GM12878 (cell line): ENCODE data around the gene C5AR1. TPM values are rescaled to one million over a fixed set of nuclear protein-coding genes. Genes with fewer than 3 reads are reported as not detected.

Experiments used
- ATAC-seq: fragments of 200-7000 bp; cut with Tn5 transposase; 3 replicates; pipeline ENCODE4 v1.9.1; 2020; ENCODE audit warnings: mild to moderate bottlenecking, moderate library complexity
- BruUV-seq: library from RNA; stranded (reverse); fragments of 400-500 nt; replicated peaks from 2 replicates; lab custom pipeline; 2021; lab: Mats Ljungman, UMichigan
- CTCF ChIA-PET: fragments of 300-600 bp; sonication (Branson Sonifier 250); formaldehyde crosslinking; extraction: SDS; loops from one replicate; lab custom pipeline; 2021; ENCODE audit warnings: inconsistent platforms; lab: Yijun Ruan, JAX
- POLR2A ChIA-PET: fragments of 350-600 bp; formaldehyde crosslinking; extraction: SDS; loops from one replicate; lab custom pipeline; 2021; ENCODE audit warnings: inconsistent platforms; lab: Charles Lee
- RAD21 ChIA-PET: fragments of 300-600 bp; sonication (Branson Sonifier 250); formaldehyde crosslinking; loops from one replicate; lab custom pipeline; 2023; ENCODE audit warnings: antibody characterized with exemption; ENCODE audit not compliant: unreplicated experiment; lab: Charles Lee
- SMC1A ChIA-PET: fragments of 300-600 bp; sonication (Branson Sonifier 250); formaldehyde crosslinking; loops from one replicate; lab custom pipeline; 2023; ENCODE audit not compliant: unreplicated experiment, uncharacterized antibody; lab: Charles Lee
- DNase-seq: peaks from one replicate; pipeline ENCODE4 v3.0.0-alpha.2; 2011; ENCODE audit warnings: low read depth, low spot score
- FAIRE-seq: peaks from 3 replicates; lab custom pipeline; 2011; peaks lifted over from hg19 to GRCh38; lab: Jason Lieb, UNC
- H2AFZ ChIP-seq: 2 replicates; pipeline ENCODE4 v1.6.0; 2011; ENCODE audit warnings: low read depth, low read length, control low read depth; ENCODE audit not compliant: control insufficient read depth
- H3K27ac ChIP-seq: 2 replicates; pipeline ENCODE4 v1.5.1; 2011; ENCODE audit warnings: control low read depth; ENCODE audit not compliant: control insufficient read depth, insufficient read depth
- H3K27me3 ChIP-seq, 2 experiments: replicated peaks in 1 of 2; 2 replicates each; pipeline versions ENCODE4 v1.6.0 to v1.6.1; 2011; ENCODE audit warnings: low read length in 1 of 2; ENCODE audit not compliant: control insufficient read depth in 2 of 2, insufficient read depth in 2 of 2
- H3K36me3 ChIP-seq, 2 experiments: 2 replicates each; pipeline ENCODE4 v1.5.1; 2011; ENCODE audit warnings: low read length in 1 of 2; ENCODE audit not compliant: control insufficient read depth in 2 of 2, insufficient read depth in 2 of 2
- H3K4me1 ChIP-seq: 2 replicates; pipeline ENCODE4 v1.6.1; 2011; ENCODE audit warnings: mild to moderate bottlenecking, low read length, moderate library complexity, mixed read lengths; ENCODE audit not compliant: control insufficient read depth, insufficient read depth
- H3K4me2 ChIP-seq: 2 replicates; pipeline ENCODE4 v1.6.0; 2011; ENCODE audit warnings: control low read depth; ENCODE audit not compliant: control insufficient read depth, insufficient read depth
- H3K4me3 ChIP-seq: fragments of 200-600 bp; sonication (generic); 2 replicates; pipeline ENCODE4 v1.5.1; 2016
- H3K79me2 ChIP-seq: 2 replicates; pipeline ENCODE4 v1.6.0; 2011; ENCODE audit warnings: low read length; ENCODE audit not compliant: control insufficient read depth, insufficient read depth
- H3K9ac ChIP-seq: 2 replicates; pipeline ENCODE4 v1.8.0; 2011; ENCODE audit warnings: low read length, control low read depth, mixed read lengths; ENCODE audit not compliant: control insufficient read depth, insufficient read depth
- H3K9me3 ChIP-seq: replicated peaks from 3 replicates; pipeline ENCODE4 v1.5.1; 2011; ENCODE audit warnings: mild to moderate bottlenecking, low read length; ENCODE audit not compliant: control insufficient read depth, insufficient read depth
- H4K20me1 ChIP-seq: 2 replicates; pipeline ENCODE4 v1.6.0; 2011; ENCODE audit not compliant: control insufficient read depth, insufficient read depth
- BRCA1 ChIP-seq: IDR thresholded peaks from 2 replicates; pipeline ENCODE4 v1.6.1; 2011; ENCODE audit warnings: low read depth, low read length, improper control_type of control experiment
- CHD2 ChIP-seq: IDR thresholded peaks from 2 replicates; pipeline ENCODE4 v1.6.1; 2011; ENCODE audit warnings: low read depth, low read length, improper control_type of control experiment, borderline replicate concordance
- GATAD2B ChIP-seq: fragments of 450-650 bp; conservative IDR thresholded peaks from 2 replicates; pipeline ENCODE4 v1.6.1; 2017; ENCODE audit warnings: low read depth, mild to moderate bottlenecking, moderate library complexity
- IRF5 ChIP-seq: fragments of 450-650 bp; IDR thresholded peaks from 2 replicates; pipeline ENCODE4 v1.6.1; 2017; ENCODE audit warnings: borderline replicate concordance
- SRF ChIP-seq, 2 experiments: IDR thresholded peaks; 2 replicates each; pipeline ENCODE4 v1.6.1; 2011; ENCODE audit warnings: low read depth in 2 of 2, low read length in 2 of 2, mild to moderate bottlenecking in 1 of 2, moderate library complexity in 1 of 2
- WGBS: methylation state at CpG from one replicate; pipeline ENCODE4 v1.1.6; 2016; ENCODE audit warnings: low lambda C conversion rate; ENCODE audit not compliant: insufficient replicate concordance, insufficient coverage; ENCODE audit errors: missing lambda C conversion rate; 5-methylcytosine and 5-hydroxymethylcytosine counted together
- in situ Hi-C: fragments of 300-500 bp; cut with MboI; formaldehyde crosslinking; loops from 9 replicates; pipeline ENCODE4 v1.14.3; 2018; ENCODE audit warnings: mixed read lengths
- intact Hi-C: fragments of 100-400 bp; cut with micrococcal nuclease; formaldehyde crosslinking; loops from one replicate; pipeline ENCODE4 v1.14.2; 2022; ENCODE audit not compliant: unreplicated experiment
- polyA plus RNA-seq, 11 experiments: library from polyadenylated mRNA; depleted of rRNA in 4 of 11; unstranded in 6 of 11; stranded (reverse) in 5 of 11; fragments of >200 nt; fragmentation: Nextera tagmentation in 4 of 11; fragmentation: Illumina TruSeq in 1 of 11; extraction: Ambion mirVana in 4 of 11; extraction: Trizol in 1 of 11; gene quantifications; 1 replicate in 1 of 11; 2 replicates in 10 of 11; pipeline versions ENCODE4 v1.2.1 to v1.2.3, GENCODE V29; 2011 to 2016; ENCODE audit warnings: inconsistent platforms in 2 of 11, missing spikeins in 2 of 11, low read depth in 1 of 11
- total RNA-seq, 4 experiments: library from RNA; depleted of rRNA in 3 of 4; stranded (reverse); fragments of >200 nt in 3 of 4; fragmentation: Illumina TruSeq in 1 of 4; extraction: Trizol in 1 of 4; gene quantifications; 2 replicates each; pipeline versions ENCODE4 v1.2.1 to v1.2.3, GENCODE V29; 2013 to 2021

C5AR1 gene
- total and polyA plus RNA-seq, 10 of the 15 experiments (the other 5 are each of a cell fraction or from before 2014, with no cell fraction given), result 0.04 to 1.5 (median 0.18) TPM

- no peaks in the 10 kb centered on the region for H4K20me1 ChIP-seq
- H3K79me2 ChIP-seq, result no peaks in the 10 kb centered on the region
- H3K4me2 ChIP-seq, result no peak overlapping the region
- H2AFZ ChIP-seq, result no peak overlapping the region
- WGBS, result 42% methylated on average over 8 of the region's 8 CpGs
- ChIA-PET SMC1A (interaction anchor here (1.1 kb wide), 1 partner anchor 26 kb away, joined by 3 read pairs; the partner anchor contains the start of gene DHX34), CTCF (interaction anchor here (0.9 to 1.0 kb wide), 2 partner anchors 26 to 68 kb away, joined by 3 read pairs; partner anchors contain the start of gene DHX34), POLR2A (no interaction called here), RAD21 (interaction anchor here (1.2 kb wide), 1 partner anchor 26 kb away, joined by 4 read pairs; the partner anchor contains the start of gene DHX34)
- no peak overlapping the region for H3K27ac ChIP-seq
- H3K36me3 ChIP-seq, result no peaks in the 10 kb centered on the region
- ATAC-seq (no peak), DNase-seq (no peak), FAIRE-seq (no peak)
- H3K9me3 ChIP-seq, result no peaks in the 10 kb centered on the region; the same call in 2 of the 3 replicates
- H3K9ac ChIP-seq, result no peak overlapping the region
- H3K4me3 ChIP-seq, result no peak overlapping the region
- no TSS peak for BruUV-seq
- no peak for TF ChIP-seq SRF (IDR thresholded peaks at IDR 0.05; ENCODE audit: low read depth in 2 of 2, low read length in 2 of 2)
- TF ChIP-seq IRF5, result no peak
- TF ChIP-seq CHD2, result no peak
- H3K4me1 ChIP-seq, result no peaks in the 10 kb centered on the region
- in situ Hi-C loops, result no loop called here
- H3K27me3 ChIP-seq, result no peaks in the 10 kb centered on the region
- intact Hi-C loops, result no loop called here
Measured at GRCh38 chr19:47323409-47323808, 13.7 kb downstream of the C5AR1 start.

DNA sequence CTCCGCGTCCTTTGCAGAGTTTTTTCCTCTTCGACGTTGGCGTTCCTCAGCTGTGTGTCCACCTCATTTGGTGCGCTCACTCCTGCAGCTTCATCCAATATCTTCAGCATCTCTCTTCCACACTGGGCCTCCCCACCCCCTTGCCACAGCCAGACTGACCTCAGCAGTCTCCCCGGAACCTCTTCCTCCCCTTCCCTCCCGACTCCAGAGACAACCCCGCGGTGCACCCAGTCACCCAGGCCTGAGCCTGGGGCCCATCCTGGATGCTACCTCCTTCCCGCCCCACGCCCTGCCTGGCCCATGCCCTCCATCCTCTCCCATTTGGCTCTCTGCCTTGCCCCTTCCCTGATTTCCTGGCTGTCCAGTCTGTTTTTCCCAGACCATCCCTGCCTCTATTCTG lies 14.2 kb downstream of the C5AR1 start:
- POLR2A ChIA-PET, result no interaction called here
- in situ Hi-C loops, result no loop called here
- no peak for FAIRE-seq
- TF ChIP-seq GATAD2B (no peak), BRCA1 (no peak)
- TF ChIP-seq, all 136 proteins: peak for 0
- Histone ChIP-seq H3K4me2 (no peak overlapping the region), H4K20me1 (no peaks in the 10 kb centered on the region), H3K36me3 (no peaks in the 10 kb centered on the region), H3K79me2 (no peaks in the 10 kb centered on the region), H3K4me3 (no peak overlapping the region), H3K27ac (no peak overlapping the region), H3K9me3 (no peaks in the 10 kb centered on the region; the same call in 2 of the 3 replicates), H2AFZ (no peak overlapping the region), H3K27me3 (no peaks in the 10 kb centered on the region), H3K4me1 (no peaks in the 10 kb centered on the region), H3K9ac (no peak overlapping the region)
- no TSS peak for BruUV-seq
- intact Hi-C loops, result no loop called here
- WGBS, result 82% methylated on average over 9 of the region's 12 CpGs
- ATAC-seq (no peak), DNase-seq (no peak)
- CTCF ChIA-PET, result no interaction called here
- SMC1A ChIA-PET, result interaction anchor here (1.1 kb wide), 1 partner anchor 25 kb away, joined by 3 read pairs; the partner anchor contains the start of gene DHX34
- RAD21 ChIA-PET, result interaction anchor here (1.2 kb wide), 1 partner anchor 25 kb away, joined by 4 read pairs; the partner anchor contains the start of gene DHX34
